HG03521 (cell line): Measurements from ENCODE around the gene CDKN1A.
"Not testable (repeated sequence)": the region's sequence is repeated elsewhere in the genome, so short reads cannot be mapped to it uniquely, and the experiment has no call there.

ENCODE experiments used
- ATAC-seq: cut with Tn5 transposase; IDR thresholded peaks from one replicate; pipeline ENCODE4 v1.9.1; 2021; ENCODE audit warnings: mild to moderate bottlenecking, moderate library complexity; ENCODE audit not compliant: unreplicated experiment

CDKN1A gene

GRCh38 chr6:36717871-36718540, 39.5 kb downstream of the CDKN1A start:
- no peak for ATAC-seq

GRCh38 chr6:36718560-36718959, 40.0 kb downstream of the CDKN1A start:
- ATAC-seq, result no peak

DNA sequence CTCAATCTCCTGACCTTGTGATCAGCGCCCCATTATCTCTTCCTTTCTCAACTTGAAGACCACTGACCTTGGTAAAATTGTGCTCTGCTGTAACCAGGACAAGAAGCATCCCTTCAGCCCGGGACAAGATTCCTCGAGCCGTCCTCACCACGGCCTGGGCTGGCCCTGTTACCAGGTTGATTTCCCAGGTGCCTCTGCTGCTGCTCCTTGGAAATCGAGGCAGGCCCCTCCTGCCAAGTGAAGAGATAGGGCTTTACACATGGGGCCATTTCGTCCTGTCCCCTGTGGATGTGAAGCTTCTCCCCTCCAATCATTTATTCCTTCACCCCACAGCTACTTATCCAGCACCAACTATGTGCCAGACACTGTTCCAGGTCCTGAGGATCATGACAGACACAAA, 40.6 kb downstream of the CDKN1A start:
- no peak for ATAC-seq

DNA sequence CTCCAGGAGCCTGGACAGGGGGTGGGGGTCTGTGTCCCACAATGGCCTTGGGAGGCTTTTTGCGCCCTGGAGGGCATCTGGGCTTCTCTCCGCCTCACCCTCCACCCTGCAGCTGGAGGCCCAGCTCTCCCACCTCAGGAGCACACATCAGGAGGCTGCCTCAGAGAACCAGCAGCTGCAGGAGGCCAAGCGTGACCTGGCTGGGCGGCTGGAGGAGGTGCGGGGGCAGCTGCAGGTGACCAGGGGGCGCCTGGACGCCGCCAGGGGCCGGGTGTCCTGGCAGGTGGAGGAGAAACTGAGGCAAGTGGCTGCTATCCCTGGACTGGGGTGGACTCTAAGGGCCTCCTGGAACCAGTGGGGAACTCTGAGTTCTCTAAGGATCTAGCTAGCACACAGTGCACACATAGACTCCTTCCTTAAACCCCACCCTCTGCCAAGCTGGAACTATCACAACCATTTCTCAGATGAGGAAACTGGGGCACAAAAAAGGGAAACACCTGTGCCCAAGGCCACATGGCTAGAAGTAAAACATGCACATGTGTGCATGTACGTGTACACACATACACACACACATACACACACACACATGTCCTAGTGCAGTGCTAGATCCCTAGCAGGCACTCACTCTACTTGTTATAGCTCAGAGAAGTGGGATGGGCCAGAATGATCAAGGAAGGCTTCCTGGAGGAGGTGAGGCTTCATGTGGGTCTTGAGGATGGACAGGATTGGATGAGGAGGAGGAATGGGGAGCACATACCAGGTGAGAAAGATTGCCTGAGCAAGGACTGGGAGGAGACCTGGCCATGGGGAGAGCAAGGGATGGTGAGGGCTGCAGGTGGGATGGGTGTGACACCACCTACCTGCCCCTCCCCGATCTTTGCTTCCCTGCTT, 42.0 kb downstream of the CDKN1A start:
- ATAC-seq, result no peak

GRCh38 chr6:36721369-36722140, 43.0 kb downstream of the CDKN1A start:
- no peak for ATAC-seq

- ATAC-seq, result no peak
Measured at GRCh38 chr6:36722365-36722764, 43.9 kb downstream of the CDKN1A start.

DNA sequence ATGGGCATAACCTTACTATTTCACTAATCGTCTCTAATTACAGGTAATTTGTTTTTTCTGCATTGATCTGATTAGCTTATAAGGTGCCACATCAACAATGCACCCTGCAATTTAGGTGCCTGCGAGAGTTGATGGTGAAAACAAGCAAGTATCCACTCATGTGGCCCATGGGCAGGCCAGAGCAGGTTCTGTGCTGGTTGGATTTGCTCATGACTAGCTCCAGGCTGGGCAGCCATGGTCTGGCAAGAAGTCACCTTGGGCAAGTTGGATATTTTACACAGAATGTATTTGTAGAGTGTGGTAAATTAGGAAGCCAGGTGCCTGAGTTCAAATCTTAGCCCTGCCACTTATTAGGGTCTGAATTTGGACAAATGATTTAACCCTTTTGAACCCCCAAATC, 44.4 kb downstream of the CDKN1A start:
- ATAC-seq, result no peak

GRCh38 chr6:36723992-36724391, 45.5 kb downstream of the CDKN1A start:
- not testable (repeated sequence) for ATAC-seq

- no peak for ATAC-seq
Measured at GRCh38 chr6:36724514-36725390, 46.2 kb downstream of the CDKN1A start.

DNA sequence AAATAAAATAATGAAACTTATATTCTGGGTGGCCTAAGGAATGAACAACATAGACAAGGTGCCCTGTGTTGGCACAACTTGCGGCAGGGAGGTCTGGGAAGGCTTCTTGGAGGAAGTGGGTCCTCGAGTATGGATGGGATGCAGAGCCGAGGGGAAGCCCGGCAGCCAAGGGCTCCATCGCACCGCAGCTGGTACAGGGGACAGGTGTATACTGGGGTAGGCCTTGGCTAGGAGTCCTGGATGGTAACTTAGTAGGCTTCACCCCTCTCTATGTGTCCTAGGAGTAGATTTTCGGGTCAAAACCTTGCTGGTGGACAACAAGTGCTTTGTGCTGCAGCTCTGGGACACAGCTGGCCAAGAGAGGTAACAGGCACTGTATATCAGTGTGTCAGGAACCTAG, 47.1 kb downstream of the CDKN1A start:
- no peak for ATAC-seq

DNA sequence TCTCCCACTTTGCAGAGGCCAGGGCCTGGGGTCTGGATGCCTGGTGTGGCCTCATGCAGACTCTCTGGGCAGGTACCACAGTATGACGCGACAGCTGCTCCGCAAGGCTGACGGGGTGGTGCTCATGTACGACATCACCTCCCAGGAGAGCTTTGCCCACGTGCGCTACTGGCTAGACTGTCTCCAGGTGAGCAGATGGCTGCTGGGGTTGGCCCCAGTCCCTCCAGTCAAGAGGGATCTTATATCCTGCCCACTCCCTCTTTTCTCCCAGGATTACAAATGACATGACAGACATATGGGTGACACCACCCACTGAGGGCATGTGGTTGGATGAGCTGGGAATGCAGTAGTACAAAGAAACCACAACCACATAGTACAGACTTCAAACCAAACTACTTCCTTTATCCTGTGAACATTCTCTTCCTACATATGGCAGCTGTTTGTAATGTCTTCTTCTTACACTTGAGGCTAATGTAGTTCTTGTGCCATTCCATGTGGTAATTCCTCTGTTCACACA, 49.0 kb downstream of the CDKN1A start:
- ATAC-seq, result no peak

DNA sequence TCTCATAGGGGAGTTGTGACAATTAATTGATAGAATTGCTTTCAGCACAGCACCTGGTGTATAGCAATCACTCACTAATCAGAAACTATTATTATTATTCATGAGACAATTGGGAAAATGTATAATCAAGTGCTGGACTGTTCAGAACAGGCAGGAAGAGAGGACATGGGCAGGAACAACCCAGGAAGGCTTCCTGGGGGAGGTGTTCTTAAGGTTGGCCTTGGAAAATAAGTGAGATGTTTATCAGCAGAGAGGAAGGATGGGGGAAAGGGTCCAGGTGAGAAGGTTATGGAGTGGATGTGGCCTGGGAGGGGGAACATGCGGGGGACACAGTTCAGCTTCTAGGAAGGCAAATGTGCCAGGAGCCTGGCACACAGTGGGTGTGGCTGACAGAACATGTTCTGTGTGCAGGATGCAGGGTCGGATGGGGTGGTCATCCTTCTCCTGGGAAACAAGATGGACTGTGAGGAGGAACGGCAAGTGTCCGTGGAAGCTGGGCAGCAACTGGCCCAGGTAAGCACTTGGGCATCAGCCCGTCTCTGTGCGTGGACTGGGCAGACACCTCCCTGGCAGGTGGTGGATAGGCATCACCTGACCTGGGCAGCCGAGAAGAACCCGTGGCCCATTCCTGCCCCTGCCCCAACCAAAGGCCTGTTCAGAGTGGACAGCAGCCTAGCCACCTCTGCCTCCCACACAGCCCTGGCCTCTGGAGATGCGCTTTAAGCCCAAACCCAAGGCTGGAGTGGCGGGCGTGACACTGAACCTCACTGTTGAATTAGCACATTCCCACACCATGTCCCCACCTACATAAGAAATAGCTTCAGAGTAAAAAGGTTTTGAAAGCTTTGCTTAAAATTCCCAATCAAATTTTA, 50.0 kb downstream of the CDKN1A start:
- no peak for ATAC-seq

DNA sequence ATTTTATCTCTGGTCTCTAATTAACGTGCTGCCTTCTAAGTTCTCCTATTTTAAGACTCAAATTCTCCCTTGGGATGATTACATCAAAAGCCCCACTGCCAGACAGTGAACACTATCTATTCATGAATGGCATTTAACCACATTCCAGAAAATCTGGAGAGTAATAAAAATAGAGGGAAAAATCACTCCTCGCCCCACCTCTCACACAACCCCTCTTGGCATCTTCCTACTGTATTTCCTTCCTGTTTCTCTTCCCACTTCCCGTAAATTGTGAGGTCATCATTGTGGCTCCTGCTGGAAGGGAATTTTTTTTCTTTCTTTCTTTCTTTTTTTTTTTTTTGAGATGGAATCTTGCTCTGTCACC, 50.6 kb downstream of the CDKN1A start:
- ATAC-seq, result no peak

DNA sequence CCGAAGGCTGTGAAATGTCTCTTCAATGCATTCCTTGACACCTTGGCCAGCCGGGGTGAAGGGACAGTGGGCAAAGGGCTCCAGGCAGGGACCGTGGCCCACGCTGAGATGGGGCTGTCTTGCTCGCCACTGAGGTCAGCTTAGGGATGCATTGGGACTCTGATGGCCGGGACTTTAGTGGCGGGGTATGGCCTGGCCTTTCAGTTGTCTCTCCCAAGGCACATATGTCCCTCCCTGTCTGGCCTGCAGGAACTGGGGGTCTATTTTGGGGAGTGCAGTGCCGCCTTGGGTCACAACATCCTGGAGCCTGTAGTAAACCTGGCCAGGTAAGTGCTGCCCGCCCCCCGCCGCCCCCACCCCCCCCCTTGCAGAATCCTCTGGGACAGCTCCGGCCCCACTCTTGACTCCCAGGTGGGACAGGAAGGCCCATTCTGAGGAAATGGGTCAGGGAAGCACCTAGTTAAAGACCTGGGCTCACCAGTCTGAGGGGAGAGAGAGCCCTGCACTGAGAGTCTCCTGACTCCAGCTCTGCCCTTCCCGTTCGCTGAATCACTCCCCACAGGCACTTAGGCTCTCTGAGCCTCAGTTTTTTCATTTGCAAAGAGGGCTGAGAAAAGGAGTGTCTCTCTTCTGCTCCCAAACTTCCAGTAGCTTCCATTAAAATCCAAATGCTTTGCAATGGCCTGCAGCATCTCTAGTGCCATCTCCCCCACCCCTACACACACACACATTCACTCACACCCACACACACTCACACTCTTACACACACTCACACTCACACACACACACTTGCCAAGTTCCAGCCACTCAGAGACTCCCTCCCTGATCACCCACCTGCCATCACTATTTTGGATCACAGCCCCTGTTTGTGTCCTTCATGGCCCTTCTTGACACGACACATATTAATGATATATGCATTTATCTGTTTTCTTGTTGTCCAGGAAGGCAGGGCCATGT, 52.2 kb downstream of the CDKN1A start:
- ATAC-seq, result no peak

DNA sequence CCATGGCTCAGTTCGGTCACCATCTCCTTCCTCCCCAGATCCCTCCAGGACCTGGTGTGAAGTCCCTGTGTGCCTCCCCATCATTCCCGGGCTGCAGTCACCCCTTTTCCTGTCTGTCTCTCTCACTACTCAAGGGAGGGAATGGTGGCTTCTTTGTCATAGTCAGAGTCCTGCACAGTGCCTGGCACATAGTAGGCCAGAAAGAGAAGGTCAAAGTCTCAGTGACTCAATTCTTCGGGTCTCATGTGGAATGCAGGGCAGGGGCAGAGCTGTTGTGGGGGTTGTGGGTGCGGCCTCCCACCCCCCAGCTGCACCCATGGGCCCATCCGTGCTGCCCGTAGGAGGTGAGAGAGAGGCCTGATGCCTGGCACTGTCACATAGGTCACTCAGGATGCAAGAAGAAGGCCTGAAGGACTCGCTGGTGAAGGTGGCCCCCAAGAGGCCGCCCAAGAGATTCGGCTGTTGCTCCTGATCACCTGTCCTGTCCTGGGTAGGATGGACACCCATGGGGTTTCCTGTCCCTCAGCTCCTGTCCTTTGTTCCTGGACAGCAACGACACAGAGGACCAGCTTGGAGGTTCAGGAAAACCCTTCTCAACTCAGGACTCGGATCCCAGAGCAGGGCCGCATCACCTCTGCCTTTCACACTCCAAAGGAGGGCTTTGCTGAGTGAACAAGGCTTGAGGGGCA, 53.3 kb downstream of the CDKN1A start:
- no peak for ATAC-seq

- no peak for ATAC-seq
Measured at GRCh38 chr6:36733300-36733699, 54.8 kb downstream of the CDKN1A start.

DNA sequence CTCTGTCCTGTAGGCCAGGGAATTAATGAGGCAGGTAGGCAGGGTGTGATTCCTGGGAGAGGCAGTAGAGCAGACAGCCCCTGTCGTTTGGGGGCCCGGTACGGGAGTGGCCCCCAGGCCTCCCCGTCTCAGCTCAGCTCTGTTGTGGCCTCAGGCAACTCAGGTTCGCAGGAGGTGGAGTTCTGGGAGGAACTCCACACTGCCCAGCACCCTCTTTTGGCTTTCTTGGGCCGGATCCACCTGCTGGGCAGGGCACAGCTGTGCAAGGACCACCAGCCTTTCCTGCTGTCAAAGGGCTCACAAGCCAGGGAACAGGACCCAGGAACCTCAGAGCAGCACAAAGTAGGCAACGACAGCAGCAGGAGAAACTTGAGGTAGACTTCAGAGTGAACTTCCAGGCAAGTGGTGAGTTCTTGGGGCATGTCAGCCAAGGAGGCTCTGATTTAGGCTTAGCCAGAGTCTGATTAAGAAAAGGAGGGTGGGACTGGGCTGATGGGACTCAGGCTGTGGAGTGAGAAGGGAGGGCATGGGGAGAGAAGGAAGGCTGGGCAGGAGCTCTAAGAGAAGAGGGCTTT, 56.1 kb downstream of the CDKN1A start:
- ATAC-seq, result no peak
